IMR-90 (cell line): ENCODE data around the gene UBR4. TPM values are rescaled to one million over a fixed set of nuclear protein-coding genes. Genes with fewer than 3 reads are reported as not detected.

Experiments
- ATAC-seq: fragments of 200-7000 bp; cut with Tn5 transposase; 2 replicates; pipeline ENCODE4 v1.9.1; 2020; ENCODE audit warnings: low read depth, mild to moderate bottlenecking, moderate library complexity
- BruUV-seq: library from RNA; stranded (reverse); fragments of 400-500 nt; replicated peaks from 2 replicates; lab custom pipeline; 2021; lab: Mats Ljungman, UMichigan
- CTCF ChIA-PET: fragments of 300-600 bp; formaldehyde crosslinking; extraction: SDS; loops from one replicate; lab custom pipeline; 2021; ENCODE audit warnings: antibody characterized with exemption; lab: Yijun Ruan, JAX
- POLR2A ChIA-PET: fragments of 300-600 bp; sonication (Branson Sonifier 250); formaldehyde crosslinking; loops from one replicate; lab custom pipeline; 2022; ENCODE audit warnings: antibody characterized with exemption; ENCODE audit not compliant: unreplicated experiment; lab: Charles Lee
- DNase-seq: peaks from one replicate; pipeline ENCODE4 v3.0.0; 2013
- H2AFZ ChIP-seq: replicated peaks from 2 replicates; pipeline ENCODE3; 2013; ENCODE audit warnings: low read length, mild to moderate bottlenecking; ENCODE audit not compliant: poor library complexity
- H2AK5ac ChIP-seq: 2 replicates; pipeline ENCODE4 v1.6.1; 2013; ENCODE audit warnings: low read depth, low read length, inconsistent platforms
- H2AK9ac ChIP-seq: replicated peaks from 2 replicates; pipeline ENCODE3; 2013; ENCODE audit warnings: mild to moderate bottlenecking, low read depth, low read length, moderate library complexity; ENCODE audit not compliant: poor library complexity
- H2BK120ac ChIP-seq: 2 replicates; pipeline ENCODE4 v1.6.1; 2013; ENCODE audit warnings: low read depth, low read length, inconsistent platforms
- H2BK15ac ChIP-seq: 3 replicates; pipeline ENCODE4 v1.6.1; 2013; ENCODE audit warnings: low read depth, low read length, inconsistent platforms
- H2BK20ac ChIP-seq: 2 replicates; pipeline ENCODE4 v1.6.1; 2013; ENCODE audit warnings: low read depth, mild to moderate bottlenecking, inconsistent platforms, low read length, moderate library complexity
- H2BK5ac ChIP-seq: 2 replicates; pipeline ENCODE4 v1.6.1; 2013; ENCODE audit warnings: mild to moderate bottlenecking, low read depth, low read length, inconsistent platforms; ENCODE audit not compliant: poor library complexity, severe bottlenecking
- H3K14ac ChIP-seq: replicated peaks from 2 replicates; pipeline ENCODE4 v1.6.1; 2013; ENCODE audit warnings: low read depth, low read length, inconsistent platforms
- H3K18ac ChIP-seq: 2 replicates; pipeline ENCODE4 v1.6.1; 2013; ENCODE audit warnings: low read depth, low read length, control low read depth
- H3K23ac ChIP-seq: 2 replicates; pipeline ENCODE4 v1.6.1; 2013; ENCODE audit warnings: low read depth, low read length, inconsistent platforms
- H3K27ac ChIP-seq: 2 replicates; pipeline ENCODE4 v1.5.1; 2013; ENCODE audit warnings: mild to moderate bottlenecking, control low read depth, low read length; ENCODE audit not compliant: insufficient read depth
- H3K27me3 ChIP-seq: 2 replicates; pipeline ENCODE4 v1.6.1; 2013; ENCODE audit warnings: low read length; ENCODE audit not compliant: control insufficient read depth, insufficient read depth
- H3K36me3 ChIP-seq: 2 replicates; pipeline ENCODE4 v1.6.1; 2013; ENCODE audit warnings: low read length, mixed read lengths; ENCODE audit not compliant: control insufficient read depth, insufficient read depth
- H3K4ac ChIP-seq: 2 replicates; pipeline ENCODE4 v1.6.1; 2013; ENCODE audit warnings: low read depth, low read length, inconsistent platforms
- H3K4me1 ChIP-seq: 2 replicates; pipeline ENCODE4 v1.6.1; 2013; ENCODE audit warnings: low read length, mixed read lengths; ENCODE audit not compliant: control insufficient read depth, insufficient read depth
- H3K4me2 ChIP-seq: 2 replicates; pipeline ENCODE4 v1.6.1; 2013; ENCODE audit warnings: low read depth, mild to moderate bottlenecking, control low read depth, low read length, moderate library complexity
- H3K4me3 ChIP-seq: 2 replicates; pipeline ENCODE4 v1.5.1; 2013; ENCODE audit warnings: low read depth, mild to moderate bottlenecking, control low read depth, low read length, moderate library complexity; ENCODE audit not compliant: insufficient read depth
- H3K56ac ChIP-seq: 2 replicates; pipeline ENCODE4 v1.6.1; 2013; ENCODE audit warnings: low read length, inconsistent platforms; ENCODE audit not compliant: insufficient read depth; ENCODE audit errors: extremely low read depth
- H3K79me1 ChIP-seq, 2 experiments: 2 replicates each; pipeline ENCODE4 v1.6.1; 2013; ENCODE audit warnings: low read length in 2 of 2, inconsistent platforms in 1 of 2, low read depth in 1 of 2
- H3K9ac ChIP-seq: 2 replicates; pipeline ENCODE4 v1.6.1; 2013; ENCODE audit warnings: low read depth, low read length, control low read depth
- H3K9me1 ChIP-seq: 2 replicates; pipeline ENCODE4 v1.6.1; 2013; ENCODE audit warnings: low read length, inconsistent platforms; ENCODE audit not compliant: insufficient read depth
- H3K9me3 ChIP-seq: 2 replicates; pipeline ENCODE4 v1.6.1; 2013; ENCODE audit warnings: low read length; ENCODE audit not compliant: control insufficient read depth, insufficient read depth
- H4K20me1 ChIP-seq: 2 replicates; pipeline ENCODE4 v1.6.1; 2013; ENCODE audit warnings: low read length, inconsistent platforms; ENCODE audit not compliant: insufficient read depth
- H4K5ac ChIP-seq: 2 replicates; pipeline ENCODE4 v1.6.1; 2013; ENCODE audit warnings: mild to moderate bottlenecking, low read depth, low read length, control low read depth
- H4K8ac ChIP-seq, 2 experiments: 2 replicates each; pipeline ENCODE4 v1.6.1; 2013; ENCODE audit warnings: low read depth in 2 of 2, low read length in 2 of 2, control low read depth in 1 of 2, inconsistent platforms in 1 of 2
- H4K91ac ChIP-seq: 2 replicates; pipeline ENCODE4 v1.6.1; 2013; ENCODE audit warnings: low read depth, low read length, inconsistent platforms; ENCODE audit not compliant: insufficient read depth
- FOS ChIP-seq: fragments of 150-350 bp; IDR thresholded peaks from 2 replicates; pipeline ENCODE4 v1.6.1; 2016; ENCODE audit warnings: low read depth, low read length
- MAZ ChIP-seq: IDR thresholded peaks from 2 replicates; pipeline ENCODE4 v1.6.1; 2012; ENCODE audit warnings: low read depth, mild to moderate bottlenecking, low read length, improper control_type of control experiment, moderate library complexity, borderline replicate concordance
- POLR2A ChIP-seq: IDR thresholded peaks from 2 replicates; pipeline ENCODE4 v1.6.1; 2012; ENCODE audit warnings: mild to moderate bottlenecking, low read depth, low read length
- RFX5 ChIP-seq: IDR thresholded peaks from 2 replicates; pipeline ENCODE4 v1.8.0; 2012; ENCODE audit warnings: low read depth, mild to moderate bottlenecking, low read length, moderate library complexity
- whole genome bisulfite sequencing, 2 experiments: methylation state at CpG; one replicate each; pipeline versions ENCODE4 v1.1.5 to v1.1.7; 2013; ENCODE audit warnings: missing lambda C conversion rate in 2 of 2; ENCODE audit not compliant: insufficient read length in 1 of 2; ENCODE audit errors: extremely low coverage in 2 of 2; 5-methylcytosine and 5-hydroxymethylcytosine counted together
- dilution Hi-C: fragments of 300-500 bp; cut with HindIII; formaldehyde crosslinking; loops from one replicate; pipeline ENCODE4 v1.14.3; 2018; ENCODE audit warnings: low sequenced_read_pairs; ENCODE audit not compliant: unreplicated experiment
- in situ Hi-C: fragments of 300-500 bp; cut with MboI; formaldehyde crosslinking; loops from 3 replicates; pipeline ENCODE4 v1.14.3; 2019; ENCODE audit warnings: low sequenced_read_pairs, inconsistent platforms, mixed read lengths
- intact Hi-C: fragments of 100-400 bp; cut with micrococcal nuclease; formaldehyde crosslinking; loops from 2 replicates; pipeline ENCODE4 v1.10.0; 2022
- polyA plus RNA-seq, 3 experiments: library from polyadenylated mRNA; depleted of rRNA; stranded (reverse); fragments of >200 nt; gene quantifications; 2 replicates each; pipeline ENCODE4 v1.2.3, GENCODE V29; 2012; ENCODE audit warnings: low replicate concordance in 1 of 3
- total RNA-seq: library from RNA; depleted of rRNA; stranded (reverse); fragments of >200 nt; gene quantifications from 2 replicates; pipeline ENCODE4 v1.2.3, GENCODE V29; 2012
- TF ChIP-seq, protein P1 (sequence below): conservative IDR thresholded peaks from 2 replicates; pipeline ENCODE4 v1.5.1; 2012; ENCODE audit warnings: mild to moderate bottlenecking, low read depth, low read length, improper control_type of control experiment

The UBR4 gene
- total and polyA plus RNA-seq, 2 of the 4 experiments (the other 2 are of a cell fraction) = 87.8 to 121 TPM

DNA sequence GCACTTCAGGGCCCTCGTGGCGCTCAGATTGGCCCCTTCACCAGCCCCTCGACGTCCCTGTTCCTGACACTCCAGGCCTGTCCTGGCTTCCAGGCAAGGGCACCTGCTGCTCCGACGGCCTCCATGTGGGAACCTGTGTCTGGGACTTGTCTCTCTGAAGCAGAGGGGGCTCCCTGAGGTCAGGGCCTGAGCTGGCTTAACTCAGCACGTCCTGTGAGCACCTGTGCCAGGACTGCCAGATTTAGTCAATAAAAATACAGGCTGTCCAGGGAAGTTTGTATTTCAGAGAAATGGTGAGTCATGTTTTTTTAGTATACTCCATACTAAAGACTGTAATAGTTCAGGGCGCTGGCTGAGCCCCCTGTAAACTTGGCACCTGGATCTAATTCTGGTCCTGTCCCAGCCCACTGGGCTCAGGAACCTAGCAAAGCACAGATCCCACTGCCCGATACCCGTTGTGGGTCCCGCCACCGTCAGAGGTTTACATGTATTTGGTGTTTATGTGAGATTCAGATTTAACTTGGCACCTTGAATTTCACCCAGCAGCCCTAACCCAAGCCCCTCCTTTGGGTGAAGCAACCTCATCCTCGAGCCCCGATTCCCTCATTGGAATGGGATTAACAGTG is 143.7 kb downstream of the UBR4 start:
- Histone ChIP-seq H3K4ac (no peak overlapping the region), H3K27me3 (no peaks in the 10 kb centered on the region), H3K4me3 (no peak overlapping the region), H3K4me1 (peaks cover 2% of the 10 kb centered on the region; the same call in 1 of the 2 replicates), H2AK9ac (peak overlapping the region; percentile 59), H2BK15ac (no peak overlapping the region), H3K9me1 (no peaks in the 10 kb centered on the region), H2BK20ac (no peak overlapping the region), H3K18ac (no peak overlapping the region), H3K23ac (no peak overlapping the region), H4K5ac (no peak overlapping the region), H3K79me1 (no peaks in the 10 kb centered on the region), H2BK120ac (no peak overlapping the region), H4K20me1 (no peaks in the 10 kb centered on the region; the same call in 1 of the 2 replicates), H2AK5ac (peak overlapping the region; percentile 4; the same call in 1 of the 2 replicates), H3K4me2 (no peak overlapping the region), H4K91ac (no peak overlapping the region), H3K36me3 (no peaks in the 10 kb centered on the region), H3K9me3 (no peaks in the 10 kb centered on the region), H2BK5ac (no peak overlapping the region), H3K14ac (no peak overlapping the region), H2AFZ (peak overlapping the region; percentile 28), H3K9ac (no peak overlapping the region), H3K27ac (no peak overlapping the region), H3K56ac (no peak overlapping the region), H4K8ac (no peak overlapping the region)
- peak; percentile 48 for ATAC-seq
- no TSS peak for BruUV-seq
- peak; percentile 28 for DNase-seq
- 33% methylated on average over 4 of the region's 14 CpGs; no CpG with 5 or more reads in 1 of the 2 experiments for WGBS, 2 experiments
- POLR2A ChIA-PET = no interaction called here
- intact Hi-C loops (no loop called here), in situ Hi-C loops (no loop called here), dilution Hi-C loops (no loop called here)
- TF ChIP-seq POLR2A (no peak), MAZ (no peak), RFX5 (no peak), FOS (peak; percentile 27; the same call in 1 of the 2 replicates)
- TF ChIP-seq, protein P1, sequence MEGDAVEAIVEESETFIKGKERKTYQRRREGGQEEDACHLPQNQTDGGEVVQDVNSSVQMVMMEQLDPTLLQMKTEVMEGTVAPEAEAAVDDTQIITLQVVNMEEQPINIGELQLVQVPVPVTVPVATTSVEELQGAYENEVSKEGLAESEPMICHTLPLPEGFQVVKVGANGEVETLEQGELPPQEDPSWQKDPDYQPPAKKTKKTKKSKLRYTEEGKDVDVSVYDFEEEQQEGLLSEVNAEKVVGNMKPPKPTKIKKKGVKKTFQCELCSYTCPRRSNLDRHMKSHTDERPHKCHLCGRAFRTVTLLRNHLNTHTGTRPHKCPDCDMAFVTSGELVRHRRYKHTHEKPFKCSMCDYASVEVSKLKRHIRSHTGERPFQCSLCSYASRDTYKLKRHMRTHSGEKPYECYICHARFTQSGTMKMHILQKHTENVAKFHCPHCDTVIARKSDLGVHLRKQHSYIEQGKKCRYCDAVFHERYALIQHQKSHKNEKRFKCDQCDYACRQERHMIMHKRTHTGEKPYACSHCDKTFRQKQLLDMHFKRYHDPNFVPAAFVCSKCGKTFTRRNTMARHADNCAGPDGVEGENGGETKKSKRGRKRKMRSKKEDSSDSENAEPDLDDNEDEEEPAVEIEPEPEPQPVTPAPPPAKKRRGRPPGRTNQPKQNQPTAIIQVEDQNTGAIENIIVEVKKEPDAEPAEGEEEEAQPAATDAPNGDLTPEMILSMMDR = no peak
- CTCF ChIA-PET = no interaction called here
